ENCODE data around the gene SLC6A2.

GRCh38 chr16:55662644-55663031, 6.8 kb downstream of the SLC6A2 start:
- TF ChIP-seq CTCF (IDR thresholded peaks at IDR 0.05) (no peak), POLR2A (IDR thresholded peaks at IDR 0.05) (no peak)

Measured in adrenal gland (tissue), 5 donors.